HepG2 (cell line): ENCODE results near the gene OLFM1. TPM values are rescaled to one million over a fixed set of nuclear protein-coding genes. Genes with fewer than 3 reads are reported as not detected.

ENCODE experiments used
- ATAC-seq: fragments of 200-7000 bp; cut with Tn5 transposase; 3 replicates; pipeline ENCODE4 v1.9.1; 2020; ENCODE audit warnings: mild to moderate bottlenecking, moderate library complexity
- BruUV-seq: library from RNA; stranded (reverse); fragments of 400-500 nt; replicated peaks from 2 replicates; lab custom pipeline; 2021; lab: Mats Ljungman, UMichigan
- CTCF ChIA-PET: fragments of 300-600 bp; formaldehyde crosslinking; extraction: SDS; loops from one replicate; lab custom pipeline; 2021; ENCODE audit warnings: low total read pairs, inconsistent platforms, low intra/inter-chr PET ratio; lab: Yijun Ruan, JAX
- POLR2A ChIA-PET: fragments of 350-600 bp; sonication (Branson Sonifier 250); formaldehyde crosslinking; loops from one replicate; lab custom pipeline; 2020; ENCODE audit warnings: antibody characterized with exemption, inconsistent platforms; lab: Yijun Ruan, JAX
- DNase-seq: peaks from one replicate; pipeline ENCODE4 v3.0.0-alpha.2; 2015; ENCODE audit warnings: low spot score
- FAIRE-seq: peaks from 3 replicates; lab custom pipeline; 2011; peaks lifted over from hg19 to GRCh38; lab: Jason Lieb, UNC
- H2AFZ ChIP-seq: one replicate; pipeline ENCODE4 v1.6.1; 2011; ENCODE audit warnings: low read length, inconsistent platforms
- H3K27ac ChIP-seq: fragments of 300-600 bp; 3 replicates; pipeline ENCODE4 v1.8.0; 2011; ENCODE audit warnings: mixed run types, mild to moderate bottlenecking, mixed read lengths, low read length, inconsistent platforms; ENCODE audit not compliant: insufficient read depth; ENCODE audit errors: extremely low read length
- H3K27me3 ChIP-seq, 2 experiments: fragments of 200-600 bp in 1 of 2; 2 replicates in 1 of 2; 3 replicates in 1 of 2; pipeline versions ENCODE4 v1.6.0 to v1.8.0; 2011; ENCODE audit warnings: low read length in 2 of 2, mild to moderate bottlenecking in 2 of 2, moderate library complexity in 2 of 2, inconsistent platforms in 1 of 2; ENCODE audit not compliant: insufficient read depth in 2 of 2, control insufficient read depth in 1 of 2
- H3K36me3 ChIP-seq, 2 experiments: fragments of 200-600 bp in 1 of 2; replicated peaks in 1 of 2; 2 replicates in 1 of 2; 3 replicates in 1 of 2; pipeline versions ENCODE4 v1.5.1 to v1.8.0; 2011; ENCODE audit warnings: low read length in 2 of 2, inconsistent platforms in 1 of 2; ENCODE audit not compliant: insufficient read depth in 2 of 2, control insufficient read depth in 1 of 2
- H3K4me1 ChIP-seq: 2 replicates; pipeline ENCODE4 v1.5.1; 2012; ENCODE audit warnings: low read length, inconsistent platforms; ENCODE audit not compliant: insufficient read depth
- H3K4me2 ChIP-seq: 2 replicates; pipeline ENCODE4 v1.6.0; 2011; ENCODE audit warnings: low read depth, low read length, inconsistent platforms
- H3K4me3 ChIP-seq, 3 experiments: fragments of 200-600 bp in 1 of 3; sonication (generic), shearing (Covaris generic) in 1 of 3; replicated peaks in 1 of 3; 2 replicates each; pipeline ENCODE4 v1.5.1; 2011 to 2016; ENCODE audit warnings: low read length in 3 of 3, inconsistent platforms in 2 of 3, low read depth in 2 of 3, mild to moderate bottlenecking in 2 of 3, control low read depth in 1 of 3, mixed read lengths in 1 of 3; ENCODE audit not compliant: insufficient read depth in 1 of 3
- H3K79me2 ChIP-seq: one replicate; pipeline ENCODE4 v1.6.1; 2011; ENCODE audit warnings: low read length, inconsistent platforms; ENCODE audit not compliant: insufficient read depth
- H3K9ac ChIP-seq: 2 replicates; pipeline ENCODE4 v1.6.0; 2011; ENCODE audit warnings: mild to moderate bottlenecking, low read depth, low read length, inconsistent platforms; ENCODE audit not compliant: insufficient read depth
- H3K9me3 ChIP-seq: 2 replicates; pipeline ENCODE4 v1.5.1; 2012; ENCODE audit warnings: mild to moderate bottlenecking, low read length
- H4K20me1 ChIP-seq: 2 replicates; pipeline ENCODE4 v1.6.0; 2011; ENCODE audit warnings: inconsistent platforms, mild to moderate bottlenecking, low read length, moderate library complexity; ENCODE audit not compliant: insufficient read depth
- CREB1 ChIP-seq, 2 experiments: fragments of 450-650 bp in 1 of 2; IDR thresholded peaks; 2 replicates each; pipeline ENCODE4 v1.6.1; 2016 to 2017; ENCODE audit warnings: control low read depth in 1 of 2, mild to moderate bottlenecking in 1 of 2, missing compliant biosample characterization in 1 of 2, missing genetic modification characterization in 1 of 2
- FOXA1 ChIP-seq, 2 experiments: fragments of 450-650 bp in 1 of 2; sonication (generic) in 1 of 2; formaldehyde crosslinking in 1 of 2; IDR thresholded peaks; 2 replicates each; pipeline versions ENCODE4 v1.4.0 to v1.6.1; 2016 to 2020; ENCODE audit warnings: missing genetic modification reagents in 1 of 2
- IKZF1 ChIP-seq: fragments of 450-650 bp; IDR thresholded peaks from 2 replicates; pipeline ENCODE4 v1.7.1; 2016
- NFATC3 ChIP-seq: sonication (generic); formaldehyde crosslinking; IDR thresholded peaks from 2 replicates; pipeline ENCODE4 v1.5.1; 2020; ENCODE audit warnings: mild to moderate bottlenecking, missing genetic modification reagents
- SRSF9 ChIP-seq: fragments of 200-400 bp; formaldehyde crosslinking; IDR thresholded peaks from 2 replicates; pipeline ENCODE4 v1.6.1; 2018; ENCODE audit warnings: borderline replicate concordance, mild to moderate bottlenecking, low read depth, low read length; ENCODE audit not compliant: insufficient read depth, poor library complexity, severe bottlenecking
- TSC22D2 ChIP-seq: sonication (generic); formaldehyde crosslinking; IDR thresholded peaks from 2 replicates; pipeline ENCODE4 v1.5.1; 2020; ENCODE audit warnings: missing genetic modification reagents, mild to moderate bottlenecking, borderline replicate concordance
- ZBTB37 ChIP-seq: sonication (generic); formaldehyde crosslinking; IDR thresholded peaks from 2 replicates; pipeline ENCODE4 v1.4.0; 2020; ENCODE audit warnings: mild to moderate bottlenecking, missing genetic modification reagents
- WGBS: methylation state at CpG from one replicate; pipeline ENCODE4 v1.1.6; 2017; ENCODE audit warnings: low lambda C conversion rate; 5-methylcytosine and 5-hydroxymethylcytosine counted together
- in situ Hi-C: cut with HindIII; loops from 2 replicates; pipeline ENCODE4 v1.10.0; 2017; ENCODE audit warnings: low pct_unique_long_range_greater_than_20kb; ENCODE audit not compliant: extremely low pct_ligation_motif_present
- intact Hi-C: fragments of 100-400 bp; cut with micrococcal nuclease; formaldehyde crosslinking; loops from one replicate; pipeline ENCODE4 v1.10.0; 2022; ENCODE audit not compliant: unreplicated experiment
- polyA plus RNA-seq, 8 experiments: library from polyadenylated mRNA; depleted of rRNA in 3 of 8; stranded (reverse) in 7 of 8; unstranded in 1 of 8; fragments of >200 nt; fragmentation: Illumina TruSeq in 4 of 8; extraction: Trizol in 4 of 8; gene quantifications; 2 replicates each; pipeline versions ENCODE4 v1.2.1 to v1.2.3, GENCODE V29; 2011 to 2016; ENCODE audit warnings: low read depth in 4 of 8, missing spikeins in 1 of 8, mixed read lengths in 1 of 8; ENCODE audit not compliant: insufficient read depth in 1 of 8
- total RNA-seq, 5 experiments: library from RNA; depleted of rRNA; stranded (reverse); fragments of >200 nt; fragmentation: Illumina TruSeq; extraction: Trizol; gene quantifications; 2 replicates each; pipeline ENCODE4 v1.2.3, GENCODE V29; 2016; ENCODE audit warnings: low read depth in 1 of 5
- TF ChIP-seq, protein P1 (sequence below): IDR thresholded peaks from 2 replicates; pipeline ENCODE4 v1.6.1; 2016; ENCODE audit warnings: missing biosample characterization, missing genetic modification reagents, low read depth

The OLFM1 gene
- total and polyA plus RNA-seq, 2 of the 13 experiments (the other 11 are each of a cell fraction or from before 2014, with no cell fraction given) = not detected

GRCh38 chr9:135091545-135091944 is 4.1 kb downstream of the OLFM1 start:
- POLR2A ChIA-PET = no interaction called here
- H4K20me1 ChIP-seq = no peaks in the 10 kb centered on the region
- H3K79me2 ChIP-seq = no peaks in the 10 kb centered on the region
- no TSS peak for BruUV-seq
- H3K9ac ChIP-seq = no peak overlapping the region
- FAIRE-seq (no peak), ATAC-seq (no peak)
- 0% methylated on average over 1 of the region's 1 CpG for WGBS
- TF ChIP-seq ZBTB37 (no peak), IKZF1 (0 out of 2 replicates have a peak, but pooled peaks have one; percentile 36), NFATC3 (CRISPR knock-in tag) (no peak), FOXA1 (IDR thresholded peaks at IDR 0.05) (0 out of 2 replicates have a peak, but pooled peaks have one; percentile 9), FOXA1 (CRISPR knock-in tag; IDR thresholded peaks at IDR 0.05) (no peak), CREB1 (IDR thresholded peaks at IDR 0.05) (peak; percentile 59; the same call in 1 of the 2 replicates), CREB1 (CRISPR knock-in tag; IDR thresholded peaks at IDR 0.05) (no peak)
- TF ChIP-seq, all 625 proteins: peak for 3
- CTCF ChIA-PET = no interaction called here
- Histone ChIP-seq H2AFZ (no peak overlapping the region), H3K9me3 (no peaks in the 10 kb centered on the region), H3K27ac (no peak overlapping the region), H3K4me3 (no peak overlapping the region), H3K36me3 (no peaks in the 10 kb centered on the region), H3K27me3 (peaks cover 3 to 32% of the 10 kb centered on the region in 2 experiments; a peak in 3 of 5 replicates), H3K4me1 (peaks cover 2% of the 10 kb centered on the region; the same call in 1 of the 2 replicates), H3K4me2 (no peak overlapping the region)
- no peak for DNase-seq
- intact Hi-C loops = no loop called here
- in situ Hi-C loops = no loop called here

DNA sequence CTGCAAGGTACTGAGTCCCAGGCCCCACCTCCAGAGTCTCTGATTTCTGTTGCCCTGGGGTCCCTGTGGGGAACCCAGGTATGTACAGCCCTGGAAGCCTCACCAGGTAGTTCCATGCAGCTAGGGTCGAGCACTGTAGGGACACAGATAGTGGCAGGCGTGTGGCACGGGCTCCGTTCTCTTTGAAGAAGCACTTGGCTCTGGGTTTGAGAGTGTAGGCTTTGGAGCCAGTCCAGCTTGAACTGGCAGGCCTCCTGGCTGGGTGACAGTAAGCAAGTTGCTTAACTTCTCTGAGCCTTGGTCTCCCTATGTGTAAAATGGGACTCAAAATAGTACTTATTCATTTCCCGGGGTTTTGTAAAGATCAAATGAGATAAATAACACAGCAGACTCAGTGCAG is 5.6 kb downstream of the OLFM1 start:
- intact Hi-C loops = no loop called here
- Histone ChIP-seq H3K4me3 (no peak overlapping the region), H3K4me1 (no peaks in the 10 kb centered on the region), H3K27me3 (peaks cover 3 to 25% of the 10 kb centered on the region in 2 experiments; a peak in 3 of 5 replicates), H3K4me2 (no peak overlapping the region), H3K9me3 (no peaks in the 10 kb centered on the region), H3K79me2 (no peaks in the 10 kb centered on the region), H2AFZ (no peak overlapping the region), H3K9ac (no peak overlapping the region), H3K27ac (no peak overlapping the region), H3K36me3 (no peaks in the 10 kb centered on the region)
- ATAC-seq (no peak), DNase-seq (no peak)
- ChIA-PET CTCF (no interaction called here), POLR2A (no interaction called here)
- TF ChIP-seq, protein P1, sequence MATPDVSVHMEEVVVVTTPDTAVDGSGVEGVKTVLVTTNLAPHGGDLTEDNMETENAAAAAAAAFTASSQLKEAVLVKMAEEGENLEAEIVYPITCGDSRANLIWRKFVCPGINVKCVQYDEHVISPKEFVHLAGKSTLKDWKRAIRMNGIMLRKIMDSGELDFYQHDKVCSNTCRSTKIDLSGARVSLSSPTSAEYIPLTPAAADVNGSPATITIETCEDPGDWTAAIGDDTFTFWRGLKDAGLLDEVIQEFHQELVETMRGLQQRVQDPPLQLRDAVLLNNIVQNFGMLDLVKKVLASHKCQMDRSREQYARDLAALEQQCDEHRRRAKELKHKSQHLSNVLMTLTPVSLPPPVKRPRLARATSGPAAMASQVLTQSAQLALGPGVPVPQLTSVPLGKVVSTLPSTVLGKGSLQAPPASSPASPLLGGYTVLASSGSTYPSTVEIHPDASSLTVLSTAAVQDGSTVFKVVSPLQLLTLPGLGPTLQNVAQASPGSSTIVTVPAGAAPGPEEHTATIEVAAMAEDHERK (CRISPR knock-in tag) = no peak
- TF ChIP-seq SRSF9 (no peak), TSC22D2 (CRISPR knock-in tag) (no peak)
- TF ChIP-seq, all 625 proteins: peak for 0
- BruUV-seq = no TSS peak
- no peak for FAIRE-seq
- in situ Hi-C loops = no loop called here
- 0% methylated on average over 5 of the region's 5 CpGs for WGBS
- no peaks in the 10 kb centered on the region for H4K20me1 ChIP-seq
